ENCODE measurements around the gene FGFR3.

The FGFR3 gene

GRCh38 chr4:1790005-1790404, 3.1 kb upstream of the FGFR3 start:
- no peak for TF ChIP-seq SIN3A (IDR thresholded peaks at IDR 0.05; ENCODE audit: borderline replicate concordance, insufficient read depth, low read length)
- no peak for TF ChIP-seq REST (IDR thresholded peaks at IDR 0.05; ENCODE audit: insufficient read depth in 1 of 2, low read depth in 2 of 2, low read length in 2 of 2)
- TF ChIP-seq POLR2AphosphoS5 (IDR thresholded peaks at IDR 0.05; ENCODE audit: low read depth, low read length), result no peak
- TF ChIP-seq FOXP2 (optimal IDR thresholded peaks at IDR 0.05; ENCODE audit: borderline replicate concordance, extremely low read depth, extremely low read length, insufficient read depth), result no peak
- TF ChIP-seq TAF1 (IDR thresholded peaks at IDR 0.05; ENCODE audit: borderline replicate concordance, insufficient read depth, low read length), result no peak

- TF ChIP-seq SIN3A (IDR thresholded peaks at IDR 0.05; ENCODE audit: borderline replicate concordance, insufficient read depth, low read length) (no peak), FOXP2 (optimal IDR thresholded peaks at IDR 0.05; ENCODE audit: borderline replicate concordance, extremely low read depth, extremely low read length, insufficient read depth) (no peak), REST (IDR thresholded peaks at IDR 0.05; ENCODE audit: insufficient read depth in 1 of 2, low read depth in 2 of 2, low read length in 2 of 2) (no peak), POLR2AphosphoS5 (IDR thresholded peaks at IDR 0.05; ENCODE audit: low read depth, low read length) (no peak), TAF1 (IDR thresholded peaks at IDR 0.05; ENCODE audit: borderline replicate concordance, insufficient read depth, low read length) (no peak)
These were observed 798 bp upstream of the FGFR3 start for GRCh38 chr4:1792158-1792831.

- TF ChIP-seq REST (IDR thresholded peaks at IDR 0.05; ENCODE audit: insufficient read depth in 1 of 2, low read depth in 2 of 2, low read length in 2 of 2), result no peak
- no peak for TF ChIP-seq SIN3A (IDR thresholded peaks at IDR 0.05; ENCODE audit: borderline replicate concordance, insufficient read depth, low read length)
- TF ChIP-seq TAF1 (IDR thresholded peaks at IDR 0.05; ENCODE audit: borderline replicate concordance, insufficient read depth, low read length), result no peak
- no peak for TF ChIP-seq FOXP2 (optimal IDR thresholded peaks at IDR 0.05; ENCODE audit: borderline replicate concordance, extremely low read depth, extremely low read length, insufficient read depth)
- no peak for TF ChIP-seq POLR2AphosphoS5 (IDR thresholded peaks at IDR 0.05; ENCODE audit: low read depth, low read length)
These were observed 375 bp downstream of the FGFR3 start for GRCh38 chr4:1793496-1793840.

- TF ChIP-seq SIN3A (IDR thresholded peaks at IDR 0.05; ENCODE audit: borderline replicate concordance, insufficient read depth, low read length), result no peak
- TF ChIP-seq TAF1 (IDR thresholded peaks at IDR 0.05; ENCODE audit: borderline replicate concordance, insufficient read depth, low read length), result no peak
- TF ChIP-seq POLR2AphosphoS5 (IDR thresholded peaks at IDR 0.05; ENCODE audit: low read depth, low read length), result no peak
- TF ChIP-seq REST (IDR thresholded peaks at IDR 0.05; ENCODE audit: insufficient read depth in 1 of 2, low read depth in 2 of 2, low read length in 2 of 2), result no peak
- no peak for TF ChIP-seq FOXP2 (optimal IDR thresholded peaks at IDR 0.05; ENCODE audit: borderline replicate concordance, extremely low read depth, extremely low read length, insufficient read depth)
These were observed 1.1 kb downstream of the FGFR3 start for GRCh38 chr4:1793940-1794808.

Measured in PFSK-1 (cell line).